ENCODE results near the gene IMPACT.

DNA sequence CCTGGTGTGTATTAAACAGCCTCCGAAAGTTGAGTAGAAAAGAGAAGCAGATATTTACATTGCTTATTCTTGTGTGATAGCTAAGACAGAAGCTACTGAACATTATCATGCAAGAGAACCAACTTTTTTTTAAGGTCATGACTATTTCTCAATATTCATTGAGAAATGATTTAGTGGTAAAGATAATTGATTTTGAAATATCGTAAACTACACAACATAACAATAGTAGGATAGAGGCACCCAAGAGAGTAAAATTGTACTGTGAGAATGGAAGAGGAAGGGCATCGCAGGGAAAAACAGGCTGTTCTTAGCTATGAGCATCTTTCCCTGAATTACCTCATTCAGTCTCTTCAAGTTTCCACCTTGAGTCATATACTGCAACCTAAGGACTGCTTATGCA lies 59.2 kb downstream of the IMPACT start:
- TF ChIP-seq, protein P1, sequence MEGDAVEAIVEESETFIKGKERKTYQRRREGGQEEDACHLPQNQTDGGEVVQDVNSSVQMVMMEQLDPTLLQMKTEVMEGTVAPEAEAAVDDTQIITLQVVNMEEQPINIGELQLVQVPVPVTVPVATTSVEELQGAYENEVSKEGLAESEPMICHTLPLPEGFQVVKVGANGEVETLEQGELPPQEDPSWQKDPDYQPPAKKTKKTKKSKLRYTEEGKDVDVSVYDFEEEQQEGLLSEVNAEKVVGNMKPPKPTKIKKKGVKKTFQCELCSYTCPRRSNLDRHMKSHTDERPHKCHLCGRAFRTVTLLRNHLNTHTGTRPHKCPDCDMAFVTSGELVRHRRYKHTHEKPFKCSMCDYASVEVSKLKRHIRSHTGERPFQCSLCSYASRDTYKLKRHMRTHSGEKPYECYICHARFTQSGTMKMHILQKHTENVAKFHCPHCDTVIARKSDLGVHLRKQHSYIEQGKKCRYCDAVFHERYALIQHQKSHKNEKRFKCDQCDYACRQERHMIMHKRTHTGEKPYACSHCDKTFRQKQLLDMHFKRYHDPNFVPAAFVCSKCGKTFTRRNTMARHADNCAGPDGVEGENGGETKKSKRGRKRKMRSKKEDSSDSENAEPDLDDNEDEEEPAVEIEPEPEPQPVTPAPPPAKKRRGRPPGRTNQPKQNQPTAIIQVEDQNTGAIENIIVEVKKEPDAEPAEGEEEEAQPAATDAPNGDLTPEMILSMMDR (IDR thresholded peaks at IDR 0.05; ENCODE audit: low read depth, low read length, poor library complexity, severe bottlenecking) = no peak
- no peak for TF ChIP-seq EZH2phosphoT487 (IDR thresholded peaks at IDR 0.05; ENCODE audit: borderline replicate concordance, low read length)

All from DOHH2 (cell line).